Effector CD8-positive, alpha-beta T cell (primary cell): ENCODE results near the gene BAMBI.
"Not testable (repeated sequence)": the region's sequence is repeated elsewhere in the genome, so short reads cannot be mapped to it uniquely, and the experiment has no call there.

Source experiments
- DNase-seq: peaks from one replicate; lab custom pipeline; 2025; lab: John Stamatoyannopoulos, UW
- total RNA-seq, 4 experiments: gene quantifications; one replicate each; lab custom pipeline; 2026; lab: John Stamatoyannopoulos, UW

BAMBI gene
- total RNA-seq, result 0.62 to 2.4 (median 1.3) reads per million in 4 experiments

GRCh38 chr10:28676968-28677887, at the start of gene BAMBI:
Gene BAMBI, plus strand, starts transcription at chr10:28677521. Its CDS starts 377 bp downstream, at chr10:28677898.
- DNase-seq, result peak; percentile 80

- peak; percentile 36 for DNase-seq
Observed at GRCh38 chr10:28628184-28628893, 49.0 kb upstream of the BAMBI start.

- no peak for DNase-seq
Observed at GRCh38 chr10:28631896-28632583, 45.3 kb upstream of the BAMBI start.

GRCh38 chr10:28632584-28632945, 44.8 kb upstream of the BAMBI start:
- no peak for DNase-seq

- no peak for DNase-seq
Observed at GRCh38 chr10:28633750-28634149, 43.6 kb upstream of the BAMBI start.

GRCh38 chr10:28637346-28637745, 40.0 kb upstream of the BAMBI start:
- no peak for DNase-seq

GRCh38 chr10:28638392-28638791, 38.9 kb upstream of the BAMBI start:
- no peak for DNase-seq

GRCh38 chr10:28640551-28640950, 36.8 kb upstream of the BAMBI start:
- DNase-seq, result no peak

- DNase-seq, result no peak
Observed at GRCh38 chr10:28644647-28645046, 32.7 kb upstream of the BAMBI start.

- DNase-seq, result no peak
Observed at GRCh38 chr10:28652106-28652505, 25.2 kb upstream of the BAMBI start.

- no peak for DNase-seq
Observed at GRCh38 chr10:28652703-28653102, 24.6 kb upstream of the BAMBI start.

GRCh38 chr10:28658824-28659223, 18.5 kb upstream of the BAMBI start:
- DNase-seq, result not testable (repeated sequence)

- no peak for DNase-seq
Observed at GRCh38 chr10:28661035-28661434, 16.3 kb upstream of the BAMBI start.

GRCh38 chr10:28663576-28664368, 13.5 kb upstream of the BAMBI start:
- peak; percentile 48 for DNase-seq

GRCh38 chr10:28664369-28664740, 13.0 kb upstream of the BAMBI start:
- no peak for DNase-seq

GRCh38 chr10:28666751-28667467, 10.4 kb upstream of the BAMBI start:
- no peak for DNase-seq

GRCh38 chr10:28668363-28669226, 8.7 kb upstream of the BAMBI start:
- DNase-seq, result no peak

- DNase-seq, result no peak
Observed at GRCh38 chr10:28669227-28670173, 7.8 kb upstream of the BAMBI start.

GRCh38 chr10:28674782-28675181, 2.5 kb upstream of the BAMBI start:
- DNase-seq, result no peak
